Non-pigmented ciliary epithelial cell (primary cell): ENCODE results near the gene ILDR2.

ENCODE experiments used
- DNase-seq: peaks from one replicate; pipeline ENCODE4 v3.0.0-alpha.2; 2010; ENCODE audit warnings: low read depth

The ILDR2 gene

DNA sequence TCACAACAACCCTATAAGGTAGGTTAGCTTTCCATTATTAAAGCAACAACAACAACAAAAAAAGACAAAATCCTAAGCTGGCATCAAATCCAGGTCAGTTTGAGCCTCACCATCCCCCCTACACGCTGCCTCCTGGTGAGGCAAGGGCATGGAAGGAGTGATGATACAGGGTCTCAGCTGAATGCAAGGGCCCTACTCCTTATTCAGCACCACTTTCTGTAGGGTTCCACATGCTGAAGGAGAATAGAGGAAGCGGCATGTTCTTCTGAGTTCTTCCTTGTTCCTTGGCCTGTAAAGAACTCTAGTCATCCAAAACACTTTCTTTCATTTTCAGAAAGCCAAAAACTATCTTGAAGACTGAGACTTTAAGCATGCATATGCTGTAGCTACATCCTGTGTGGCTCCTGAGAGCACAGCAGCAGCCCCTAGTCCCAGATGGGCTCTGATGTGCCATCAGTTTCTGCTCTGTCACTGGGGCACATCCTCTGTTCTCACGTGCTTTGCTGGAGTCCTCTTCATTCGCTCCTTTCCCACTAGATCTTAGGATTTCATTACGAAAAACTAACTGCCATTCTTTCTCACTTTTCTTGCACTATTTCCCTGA lies 6.2 kb downstream of the ILDR2 start:
- DNase-seq, result no peak

DNA sequence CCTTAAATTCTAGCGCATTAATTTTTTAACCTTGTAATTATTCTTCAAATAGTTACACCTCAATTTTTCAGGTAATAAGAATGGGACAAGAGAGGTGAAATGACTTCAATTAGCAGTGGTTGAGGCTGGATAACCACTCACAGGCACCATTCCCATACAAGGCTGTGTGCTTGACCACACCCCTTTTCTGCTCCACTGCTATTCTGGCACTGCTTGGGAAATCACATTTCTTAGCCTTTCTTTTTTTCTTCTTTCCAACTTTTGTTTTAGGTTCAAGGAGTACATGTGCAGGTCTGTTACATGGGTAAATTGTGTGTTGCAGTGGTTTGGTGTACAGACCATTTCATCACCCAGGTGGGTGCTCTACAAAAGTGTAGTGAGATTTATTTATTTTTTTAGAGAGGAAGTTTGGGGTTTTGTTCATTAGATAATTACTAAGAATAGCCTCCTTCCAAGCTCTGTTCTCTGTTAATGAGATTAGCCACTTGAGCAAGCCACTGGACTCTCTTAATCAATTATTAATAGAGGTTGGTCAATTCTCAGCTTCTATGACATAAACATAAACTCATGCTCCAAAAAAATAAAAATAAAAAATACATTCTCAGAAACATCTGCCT lies 14.4 kb downstream of the ILDR2 start:
- DNase-seq, result no peak

DNA sequence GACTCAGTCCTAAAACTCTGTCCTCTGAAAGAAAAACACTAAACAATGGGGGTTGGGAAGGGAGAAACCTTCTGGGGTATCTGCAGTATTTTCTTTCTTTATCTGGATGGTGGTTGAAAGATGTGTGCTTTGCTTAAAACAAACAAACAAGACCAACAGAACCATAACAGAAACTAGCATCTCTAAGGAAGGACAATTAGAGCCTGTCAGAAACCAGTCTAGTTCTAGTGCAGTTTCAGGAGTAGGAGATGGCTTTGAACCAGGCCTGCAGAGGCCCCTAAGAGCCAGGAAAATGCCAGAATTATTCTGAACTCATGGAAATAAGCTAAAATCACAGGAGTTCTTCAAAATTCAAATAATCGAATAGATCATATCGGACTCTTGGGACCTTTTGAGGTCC lies 18.5 kb downstream of the ILDR2 start:
- no peak for DNase-seq

DNA sequence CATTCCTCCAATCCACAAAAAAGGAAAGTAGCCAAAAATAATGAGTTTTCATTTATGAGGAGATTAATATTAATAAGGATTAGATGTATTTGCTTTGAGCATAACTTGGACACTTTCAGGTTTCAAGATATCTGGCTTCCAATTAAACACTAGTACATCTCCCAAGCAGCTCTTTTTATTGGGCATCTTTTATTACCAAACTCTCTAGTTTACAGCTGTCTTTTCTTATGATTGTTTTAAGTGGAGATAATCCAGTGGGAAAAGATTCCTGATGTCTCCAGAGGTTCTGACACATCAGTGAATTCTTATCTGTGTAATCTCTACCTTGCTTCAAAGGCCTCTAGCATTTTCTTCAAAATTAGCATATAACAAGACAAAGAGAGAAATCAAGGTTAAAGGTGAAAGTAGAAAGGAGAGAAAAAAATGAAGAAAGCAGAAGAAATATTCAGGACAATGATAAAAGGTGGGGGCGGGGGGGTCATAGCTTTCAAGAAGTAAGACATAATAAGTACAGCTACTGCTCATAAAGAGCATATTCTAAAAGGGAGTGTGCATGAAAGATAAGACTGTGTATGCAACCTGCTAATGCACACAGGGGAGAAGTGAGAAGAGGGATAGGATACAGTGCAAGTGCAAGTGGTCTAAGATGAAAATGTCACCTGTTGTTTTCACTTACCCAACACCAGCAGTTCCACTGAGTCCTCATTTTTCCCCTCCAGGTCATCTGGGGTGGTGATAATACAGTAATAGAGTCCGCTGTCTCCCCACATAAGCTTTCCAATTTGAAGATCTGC lies 19.1 kb downstream of the ILDR2 start:
- DNase-seq, result no peak

DNA sequence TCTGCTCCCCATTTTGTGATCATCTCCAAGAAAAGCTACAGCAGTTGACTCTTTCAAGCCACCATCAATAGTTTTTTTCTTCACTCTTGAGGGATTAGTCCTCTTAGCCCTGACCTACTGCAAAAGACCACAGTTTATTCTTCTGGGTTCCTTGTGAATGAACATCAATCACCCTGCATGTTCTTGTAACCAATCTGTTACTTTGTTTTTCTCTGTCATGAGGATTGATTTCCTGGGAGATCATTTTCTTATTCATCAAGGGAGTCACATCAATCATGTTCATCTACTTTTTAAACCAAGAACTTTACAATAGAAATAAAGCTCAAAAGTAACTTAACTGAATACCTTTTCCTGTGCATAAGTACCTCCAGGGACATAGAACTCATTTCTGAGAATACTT lies 21.8 kb downstream of the ILDR2 start:
- no peak for DNase-seq

DNA sequence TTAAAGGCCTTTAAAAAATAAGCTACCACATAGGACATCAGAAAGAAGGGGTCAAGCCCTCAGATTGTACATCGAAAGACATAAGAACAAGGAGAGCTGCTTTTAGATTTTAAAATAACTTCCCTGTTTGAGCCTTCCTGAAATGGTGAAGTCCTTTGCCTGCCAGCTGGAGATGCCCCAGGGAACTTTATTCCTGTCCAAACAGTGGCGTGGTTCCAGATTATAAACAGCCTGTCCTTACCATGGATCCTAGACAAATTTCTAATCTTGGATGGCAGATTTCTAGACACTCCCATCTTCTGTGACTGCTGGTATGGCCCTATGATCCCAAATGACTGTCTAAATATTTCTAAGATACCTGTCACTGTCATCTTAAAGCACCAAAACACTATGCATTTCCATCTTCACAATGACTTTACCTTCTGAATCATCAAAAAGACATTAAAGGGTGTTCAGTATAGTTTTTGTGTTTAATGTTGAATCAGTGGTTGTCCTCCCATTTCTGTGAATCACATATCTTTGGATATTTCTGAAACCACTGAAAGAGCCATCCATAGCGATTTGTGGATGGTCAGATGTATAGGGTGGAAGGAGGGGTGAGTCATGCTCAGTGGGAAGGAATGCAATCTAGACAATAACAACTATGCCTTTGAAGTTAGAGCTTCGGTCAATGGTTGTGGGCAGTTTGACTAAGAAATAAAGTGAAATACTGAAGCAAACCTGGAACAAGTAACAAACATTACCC lies 23.2 kb downstream of the ILDR2 start:
- DNase-seq, result peak; percentile 79

DNA sequence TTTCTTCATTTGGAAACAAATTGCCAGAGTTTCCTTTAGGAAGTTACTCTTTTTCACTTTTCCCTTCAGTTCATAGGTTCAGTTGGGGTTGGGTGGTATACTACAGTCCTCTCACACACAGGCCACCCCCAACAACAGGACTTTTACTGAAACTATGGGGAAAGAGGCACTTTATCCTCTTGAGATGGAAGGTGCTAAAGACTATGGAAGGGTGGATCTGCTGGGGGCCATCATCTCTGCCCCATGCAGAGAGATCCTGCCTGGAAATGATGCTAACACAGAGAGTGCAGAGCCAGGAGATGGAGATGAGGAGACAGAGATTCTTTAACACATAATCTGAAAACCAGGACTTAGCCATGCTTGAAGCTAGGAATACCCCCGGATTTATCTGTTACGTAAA lies 24.3 kb downstream of the ILDR2 start:
- no peak for DNase-seq

DNA sequence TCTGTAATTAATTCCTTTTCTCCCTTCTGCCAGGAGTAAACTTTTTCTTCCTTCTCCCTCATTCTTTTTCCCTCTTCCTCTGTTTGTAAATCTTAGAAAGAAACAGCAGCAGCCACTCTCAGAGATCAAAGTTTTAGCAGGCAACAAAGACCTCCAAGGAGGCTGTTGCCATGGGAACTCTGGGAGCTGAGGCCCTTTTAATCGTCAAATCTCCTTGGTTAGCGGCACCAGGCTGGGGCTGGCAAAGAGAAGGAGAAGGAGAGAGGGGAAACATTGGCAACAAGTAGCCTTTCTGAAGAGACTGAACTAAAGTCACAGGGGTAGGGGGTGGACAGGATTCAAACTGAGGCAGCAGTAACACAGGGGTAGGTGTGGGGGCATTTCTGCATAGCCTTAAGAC lies 25.2 kb downstream of the ILDR2 start:
- no peak for DNase-seq

DNA sequence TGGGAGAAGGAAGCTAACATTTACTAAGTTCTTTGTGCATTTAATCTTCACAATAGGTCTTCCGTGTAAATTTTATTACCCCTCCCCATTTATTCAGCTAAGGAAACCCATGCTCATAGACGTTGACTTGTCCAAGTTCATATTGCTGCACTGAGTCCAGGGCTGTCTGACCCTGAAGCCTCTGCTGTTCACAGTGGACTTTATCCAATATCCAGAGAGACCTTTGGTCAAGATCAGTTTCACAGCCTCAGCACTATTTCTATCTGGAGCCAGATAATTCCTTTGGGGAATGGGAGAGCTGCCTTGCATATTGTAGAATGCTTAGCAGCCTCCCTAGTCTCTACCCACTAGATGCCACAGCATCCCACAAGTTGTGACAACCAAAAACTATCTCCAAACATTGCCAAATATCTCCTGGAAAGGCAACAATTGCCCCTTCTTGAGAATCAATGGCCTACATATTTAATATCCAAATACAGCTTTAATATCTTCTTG lies 26.4 kb downstream of the ILDR2 start:
- no peak for DNase-seq

DNA sequence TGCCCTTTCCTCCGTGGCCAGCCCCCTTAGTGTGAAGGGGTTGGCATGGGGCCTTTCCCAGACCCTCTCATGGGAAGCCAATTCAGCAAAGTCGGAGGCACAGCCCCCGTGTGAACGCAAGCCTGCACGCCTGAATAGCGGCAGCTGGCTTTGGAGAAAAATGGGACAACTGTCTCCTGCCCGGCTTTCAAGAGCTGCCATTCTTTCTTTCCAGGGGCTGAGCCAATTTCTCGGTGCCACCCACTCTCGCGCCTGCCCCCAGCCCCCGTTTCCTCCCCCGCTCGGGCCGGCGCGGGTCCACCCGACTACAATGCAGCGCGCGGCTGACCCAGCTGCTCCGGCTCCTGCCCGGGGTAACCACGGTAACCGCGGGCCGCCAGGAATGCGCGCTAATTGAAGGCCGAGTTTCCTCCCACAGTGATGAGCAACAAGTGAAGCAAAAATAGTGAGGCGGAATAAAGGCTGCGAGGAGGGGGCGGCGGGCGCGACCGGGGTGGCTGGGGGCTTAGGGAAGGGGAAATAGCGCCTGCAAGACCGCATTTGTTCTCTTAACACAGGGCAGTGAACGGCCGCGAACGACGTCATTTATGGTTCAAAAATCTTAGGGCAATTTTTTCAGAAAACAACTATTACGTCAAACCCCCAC lies 27.8 kb downstream of the ILDR2 start:
- DNase-seq, result peak; percentile 24

DNA sequence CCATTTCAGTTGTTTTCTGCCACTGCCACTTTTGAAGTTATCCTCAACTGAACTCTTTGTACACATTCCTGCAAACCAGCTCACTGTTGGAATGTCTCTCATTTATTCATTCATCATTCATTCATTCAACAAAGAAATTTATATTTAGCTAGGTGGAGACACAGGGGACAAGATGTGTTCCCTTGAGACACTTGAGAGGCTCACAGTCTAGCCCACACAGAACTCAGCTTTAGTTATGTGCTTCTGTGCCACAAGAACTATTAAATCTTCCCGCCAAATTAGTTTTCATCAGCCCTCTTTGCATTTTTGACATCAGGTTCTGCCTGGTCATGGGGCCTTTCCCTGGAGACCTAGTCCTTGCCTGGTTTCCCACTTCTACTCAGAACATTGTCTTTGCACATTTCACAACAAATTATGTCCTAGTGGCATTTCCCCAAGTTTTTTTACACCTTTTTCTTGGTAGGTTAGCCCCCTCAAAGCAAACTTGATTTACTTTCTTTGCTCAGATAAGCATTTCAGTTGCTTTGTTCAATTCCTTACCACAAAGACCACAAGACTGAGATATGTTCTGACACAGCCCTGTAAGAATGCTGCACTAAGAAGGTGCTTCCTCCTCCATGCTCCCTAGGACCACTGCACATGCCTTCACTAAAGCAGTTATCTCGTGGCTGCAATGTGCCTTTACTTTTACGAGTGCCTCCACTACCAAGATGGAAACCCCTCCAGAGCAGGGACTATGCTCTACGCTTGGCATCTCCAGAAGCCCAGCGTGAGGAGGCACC lies 31.0 kb downstream of the ILDR2 start:
- peak; percentile 86 for DNase-seq

DNA sequence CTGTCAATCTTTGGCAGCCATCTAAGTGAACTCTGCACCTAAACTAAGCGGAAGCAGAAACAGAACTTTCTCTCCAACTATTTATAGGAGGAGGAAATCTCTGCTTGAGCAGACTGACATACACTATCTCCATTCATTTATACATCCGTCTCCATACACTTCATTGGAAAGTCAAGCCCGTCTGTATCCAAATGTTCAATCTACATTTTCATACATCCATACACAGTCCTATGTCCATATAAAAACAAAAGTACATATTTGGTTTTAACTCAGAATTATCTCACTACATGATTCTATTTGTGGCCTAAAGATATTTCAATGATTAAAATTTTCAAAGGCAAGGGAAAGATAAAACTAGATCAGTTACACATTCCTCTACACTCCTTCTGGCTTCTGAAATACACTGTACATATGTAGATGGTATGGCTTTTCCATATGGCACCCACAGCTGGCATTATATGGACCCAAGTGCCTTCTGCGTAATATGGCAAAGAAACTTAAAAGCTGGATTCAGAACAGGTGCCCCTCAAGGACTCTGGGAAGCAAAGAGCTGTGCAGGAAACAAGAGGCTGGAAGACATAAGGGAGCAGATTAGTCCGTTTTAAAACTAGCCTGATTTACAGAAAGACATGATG lies 35.5 kb downstream of the ILDR2 start:
- no peak for DNase-seq

DNA sequence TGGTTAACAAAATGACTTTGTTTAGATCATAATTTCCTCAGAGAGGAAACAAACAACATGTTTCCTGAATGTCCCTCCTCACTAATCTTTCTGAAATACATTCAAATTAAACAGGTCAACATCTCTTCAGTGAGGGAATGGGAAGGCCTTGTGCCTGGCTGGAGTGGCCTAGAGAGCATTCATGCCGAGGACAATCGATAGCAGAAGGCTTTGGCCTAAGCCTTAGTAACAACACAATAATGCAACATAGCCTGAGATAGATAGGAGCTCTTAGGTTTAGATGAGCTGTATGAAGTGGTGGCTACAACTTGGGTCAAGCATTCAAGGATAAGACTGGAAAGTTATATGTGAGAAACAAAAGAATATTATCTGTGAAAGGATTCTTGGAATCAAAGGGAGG lies 37.4 kb downstream of the ILDR2 start:
- no peak for DNase-seq

DNA sequence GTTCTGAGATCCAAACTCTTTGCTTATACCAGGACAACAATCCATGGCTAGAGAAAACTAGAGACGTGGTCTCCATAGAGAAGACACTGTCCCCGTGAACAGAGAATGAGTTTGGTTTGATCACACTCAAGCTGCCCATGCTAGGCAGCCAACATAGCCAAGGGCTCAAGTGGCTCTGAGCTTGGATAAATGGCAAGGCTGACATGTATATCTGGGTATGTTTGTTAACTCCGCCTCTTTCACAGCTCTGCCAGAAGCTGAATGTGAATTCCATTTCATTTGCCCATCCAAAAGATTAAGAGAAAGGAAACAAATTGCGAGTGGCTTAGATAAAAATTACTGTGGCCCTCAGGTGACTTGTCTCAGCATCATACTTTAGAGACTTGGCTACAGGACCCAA lies 38.0 kb downstream of the ILDR2 start:
- no peak for DNase-seq

DNA sequence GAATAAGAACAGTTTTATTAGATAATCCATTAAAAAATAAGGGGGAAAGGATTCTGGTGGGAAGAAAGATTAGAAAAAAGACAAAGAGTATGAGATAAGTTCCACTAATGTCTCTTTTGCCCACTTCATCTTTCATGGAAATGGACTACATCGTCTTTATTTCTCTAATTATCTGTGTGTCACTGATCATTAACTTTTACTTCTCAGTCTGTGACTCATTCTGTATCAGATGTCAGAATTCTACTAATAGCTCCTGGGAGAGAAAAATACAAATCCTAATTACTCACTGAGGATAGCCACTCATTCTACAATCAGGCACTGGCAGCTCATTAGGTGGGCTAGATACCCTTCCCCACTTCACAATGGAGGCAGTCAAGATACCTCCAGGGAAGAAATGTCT lies 41.7 kb downstream of the ILDR2 start:
- no peak for DNase-seq

DNA sequence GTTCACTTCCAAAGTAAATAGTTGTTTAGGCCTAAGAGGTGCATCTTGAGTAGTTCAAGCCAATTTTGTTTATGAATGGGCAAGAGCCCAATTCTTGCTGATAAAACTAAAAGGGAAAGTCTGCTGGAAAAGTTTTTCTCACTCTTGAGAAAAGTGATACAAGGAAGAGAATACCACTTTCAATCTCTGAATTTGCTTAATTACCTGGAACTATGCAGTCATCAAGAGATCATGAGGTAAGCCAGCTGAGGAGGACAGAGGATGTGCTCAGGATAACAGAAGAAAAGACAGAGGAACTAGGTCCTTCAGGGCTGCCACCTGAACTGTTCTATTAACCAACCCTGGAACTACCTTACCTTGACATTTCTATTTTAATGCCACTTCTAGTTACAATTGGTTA lies 42.2 kb downstream of the ILDR2 start:
- no peak for DNase-seq

DNA sequence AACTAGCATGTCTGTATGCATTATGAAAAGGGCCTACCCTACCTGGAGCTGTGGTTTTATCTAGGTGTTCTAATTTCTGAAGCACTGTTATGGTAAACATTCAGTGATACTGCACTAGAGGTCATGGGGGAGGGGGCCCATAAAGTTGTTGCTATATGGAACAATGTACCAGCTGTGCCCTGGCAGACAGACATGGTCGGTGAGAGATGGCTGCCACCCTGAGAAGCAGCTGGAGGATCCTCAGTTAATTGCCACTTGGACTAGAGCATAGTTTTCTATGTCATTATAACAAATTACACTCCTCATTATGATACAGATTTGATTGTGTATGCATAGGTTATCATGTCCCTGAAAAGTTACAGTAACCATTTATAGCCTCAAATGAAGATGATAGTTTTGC lies 45.4 kb downstream of the ILDR2 start:
- no peak for DNase-seq

DNA sequence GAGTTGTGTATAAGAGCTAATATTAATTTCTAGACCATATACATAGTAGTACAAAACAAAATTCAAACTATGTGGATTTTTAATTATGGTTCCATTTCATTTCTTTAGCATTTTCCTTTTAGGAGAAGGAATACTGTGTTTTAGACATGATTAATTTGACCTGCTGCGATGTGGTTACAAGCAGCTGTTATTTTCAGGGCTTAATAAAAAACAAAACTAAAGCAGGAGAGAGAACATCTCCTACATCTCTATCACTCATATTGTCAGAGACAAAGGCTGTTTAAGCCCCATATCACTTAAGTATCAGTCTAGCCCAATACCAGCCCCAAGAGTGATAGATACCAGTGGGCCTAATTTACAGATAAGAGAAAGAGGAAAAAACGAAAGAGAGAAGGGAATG lies 47.6 kb downstream of the ILDR2 start:
- DNase-seq, result no peak

DNA sequence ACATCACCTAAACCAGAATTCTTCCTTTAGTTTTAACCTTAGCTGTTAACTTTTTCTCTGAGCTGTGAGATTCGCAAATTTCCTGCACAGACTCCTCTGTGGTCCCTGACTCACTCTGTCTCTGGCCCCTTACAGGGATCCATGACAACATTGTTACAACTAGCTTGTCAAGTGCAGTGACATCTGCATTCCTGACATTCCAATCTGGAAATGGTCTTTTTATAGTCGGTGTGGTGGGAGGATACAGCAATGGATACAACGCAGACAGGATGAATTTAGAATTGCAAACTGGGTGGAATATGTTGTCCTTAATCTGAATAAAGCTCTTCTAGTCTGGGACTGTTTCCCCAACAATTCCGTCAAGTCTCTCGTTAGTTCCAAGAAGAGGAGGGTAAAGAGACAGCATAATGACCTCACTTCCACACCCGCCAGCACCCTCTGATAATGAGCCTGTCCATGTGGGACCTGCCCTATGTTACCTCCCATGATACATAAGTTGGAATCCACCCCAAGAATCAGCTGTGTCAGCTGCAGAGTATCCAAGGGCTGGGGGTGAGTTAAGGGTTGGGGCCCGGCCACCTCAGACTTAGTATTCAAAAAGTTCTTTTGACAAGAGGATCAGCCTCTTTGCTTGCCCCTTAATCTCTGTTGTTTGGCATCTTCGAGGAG lies 49.4 kb downstream of the ILDR2 start:
- DNase-seq, result no peak

DNA sequence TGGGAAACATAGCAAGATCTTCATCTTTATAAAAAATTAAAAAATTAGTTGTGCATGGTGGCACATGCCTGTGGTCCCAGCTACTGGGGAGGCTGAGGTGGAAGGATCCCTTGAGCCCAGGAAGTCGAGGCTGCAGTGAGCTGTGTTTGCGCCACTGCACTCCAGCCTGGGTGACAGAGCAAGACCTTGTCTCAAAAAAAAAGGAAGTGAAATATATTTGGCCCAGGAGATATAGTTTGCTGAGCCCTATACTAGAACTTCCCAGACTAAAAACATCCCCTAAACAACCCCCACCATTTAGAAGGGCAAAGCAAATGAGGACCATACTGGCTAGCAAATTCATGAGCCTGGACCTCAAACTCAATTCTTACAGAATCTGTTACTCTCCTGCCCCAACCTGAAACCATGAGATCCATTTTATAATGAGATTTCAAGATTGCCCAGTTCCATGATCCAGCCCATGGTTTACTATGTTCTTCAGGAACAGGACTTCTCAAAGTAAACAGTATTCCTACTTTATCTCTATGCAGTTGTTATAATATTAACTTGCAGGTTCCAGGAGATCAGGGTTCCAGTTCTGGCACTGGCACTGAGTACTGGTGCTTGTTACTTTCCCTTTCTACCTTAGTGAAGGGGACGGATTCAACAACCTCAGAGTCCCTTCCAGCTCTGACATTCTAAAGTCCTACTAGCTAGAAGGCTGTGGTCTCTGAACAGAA lies 50.4 kb downstream of the ILDR2 start:
- no peak for DNase-seq
